HepG2 (cell line): ENCODE data around the gene SMIM36. TPM values are rescaled to one million over a fixed set of nuclear protein-coding genes. Genes with fewer than 3 reads are reported as not detected.

Experiments used
- ATF1 ChIP-seq: IDR thresholded peaks from 2 replicates; pipeline ENCODE4 v1.6.1; 2016; ENCODE audit warnings: mild to moderate bottlenecking, control low read depth
- CCAR2 ChIP-seq: fragments of 200-400 bp; formaldehyde crosslinking; optimal IDR thresholded peaks from 2 replicates; pipeline ENCODE3; 2018; ENCODE audit warnings: low read depth, mild to moderate bottlenecking, low read length, moderate library complexity
- IKZF5 ChIP-seq: IDR thresholded peaks from 2 replicates; pipeline ENCODE4 v1.6.1; 2018; ENCODE audit warnings: missing genetic modification reagents, mild to moderate bottlenecking, missing compliant biosample characterization
- JARID2 ChIP-seq: sonication (generic); formaldehyde crosslinking; IDR thresholded peaks from 2 replicates; pipeline ENCODE4 v1.8.1; 2023; ENCODE audit warnings: missing genetic modification reagents, inconsistent platforms; ENCODE audit not compliant: insufficient replicate concordance
- JUND ChIP-seq: sonication (generic); formaldehyde crosslinking; IDR thresholded peaks from 2 replicates; pipeline ENCODE4 v1.8.0; 2022; ENCODE audit warnings: mild to moderate bottlenecking, missing genetic modification reagents
- KLF6 ChIP-seq: IDR thresholded peaks from 2 replicates; pipeline ENCODE4 v1.8.0; 2016; ENCODE audit warnings: missing biosample characterization, missing genetic modification reagents
- MBNL3 ChIP-seq: fragments of 250-450 bp; sonication (Bioruptor Pico); conservative IDR thresholded peaks from 2 replicates; pipeline ENCODE4 v1.8.0; 2022; ENCODE audit warnings: mild to moderate bottlenecking, inconsistent platforms
- MIXL1 ChIP-seq: IDR thresholded peaks from 2 replicates; pipeline ENCODE4 v1.6.1; 2016
- PHF8 ChIP-seq: sonication (generic); formaldehyde crosslinking; IDR thresholded peaks from 2 replicates; pipeline ENCODE4 v1.5.0; 2020; ENCODE audit warnings: missing genetic modification reagents
- SALL2 ChIP-seq: sonication (generic); formaldehyde crosslinking; IDR thresholded peaks from 2 replicates; pipeline ENCODE4 v1.8.1; 2023; ENCODE audit warnings: mild to moderate bottlenecking, missing genetic modification reagents, inconsistent platforms
- TRIM22 ChIP-seq: fragments of 450-650 bp; IDR thresholded peaks from 2 replicates; pipeline ENCODE4 v1.6.1; 2017
- ZC3H4 ChIP-seq: sonication (generic); formaldehyde crosslinking; IDR thresholded peaks from 2 replicates; pipeline ENCODE4 v1.4.0; 2020; ENCODE audit warnings: missing genetic modification reagents, borderline replicate concordance
- ZFP1 ChIP-seq: IDR thresholded peaks from 2 replicates; pipeline ENCODE4 v1.6.1; 2016
- ZFX ChIP-seq: sonication (generic); formaldehyde crosslinking; IDR thresholded peaks from 2 replicates; pipeline ENCODE4 v1.4.0; 2020; ENCODE audit warnings: mild to moderate bottlenecking, low read depth, missing genetic modification reagents, moderate library complexity
- ZKSCAN8 ChIP-seq: IDR thresholded peaks from 2 replicates; pipeline ENCODE4 v1.6.1; 2016; ENCODE audit warnings: borderline replicate concordance, missing genetic modification reagents, missing compliant biosample characterization
- ZNF230 ChIP-seq: sonication (generic); formaldehyde crosslinking; IDR thresholded peaks from 2 replicates; pipeline ENCODE4 v1.4.0; 2020; ENCODE audit warnings: mild to moderate bottlenecking, missing genetic modification reagents
- ZNF703 ChIP-seq: sonication (generic); formaldehyde crosslinking; IDR thresholded peaks from 2 replicates; pipeline ENCODE4 v1.5.1; 2020; ENCODE audit warnings: missing genetic modification reagents, mild to moderate bottlenecking, moderate library complexity, borderline replicate concordance
- ZNF781 ChIP-seq: sonication (generic); formaldehyde crosslinking; IDR thresholded peaks from 2 replicates; pipeline ENCODE4 v1.5.1; 2020; ENCODE audit warnings: borderline replicate concordance, mild to moderate bottlenecking, missing genetic modification reagents; ENCODE audit errors: not compliant biosample characterization
- ZNF790 ChIP-seq: sonication (generic); formaldehyde crosslinking; IDR thresholded peaks from 2 replicates; pipeline ENCODE4 v1.8.0; 2022; ENCODE audit warnings: missing genetic modification reagents, mild to moderate bottlenecking, borderline replicate concordance
- polyA plus RNA-seq, 8 experiments: library from polyadenylated mRNA; depleted of rRNA in 3 of 8; stranded (reverse) in 7 of 8; unstranded in 1 of 8; fragments of >200 nt; fragmentation: Illumina TruSeq in 4 of 8; extraction: Trizol in 4 of 8; gene quantifications; 2 replicates each; pipeline versions ENCODE4 v1.2.1 to v1.2.3, GENCODE V29; 2011 to 2016; ENCODE audit warnings: low read depth in 4 of 8, missing spikeins in 1 of 8, mixed read lengths in 1 of 8; ENCODE audit not compliant: insufficient read depth in 1 of 8
- total RNA-seq, 5 experiments: library from RNA; depleted of rRNA; stranded (reverse); fragments of >200 nt; fragmentation: Illumina TruSeq; extraction: Trizol; gene quantifications; 2 replicates each; pipeline ENCODE4 v1.2.3, GENCODE V29; 2016; ENCODE audit warnings: low read depth in 1 of 5
- TF ChIP-seq, protein P1 (sequence below): sonication (generic); formaldehyde crosslinking; IDR thresholded peaks from 2 replicates; pipeline ENCODE4 v1.4.0; 2020; ENCODE audit warnings: missing genetic modification reagents, low read depth, mild to moderate bottlenecking, borderline replicate concordance
- TF ChIP-seq, protein P2 (sequence below): sonication (generic); formaldehyde crosslinking; IDR thresholded peaks from 2 replicates; pipeline ENCODE4 v1.5.0; 2020; ENCODE audit warnings: mild to moderate bottlenecking, missing genetic modification reagents

The SMIM36 gene
- total and polyA plus RNA-seq, 2 of the 13 experiments (the other 11 are each of a cell fraction or from before 2014, with no cell fraction given), result not detected

DNA sequence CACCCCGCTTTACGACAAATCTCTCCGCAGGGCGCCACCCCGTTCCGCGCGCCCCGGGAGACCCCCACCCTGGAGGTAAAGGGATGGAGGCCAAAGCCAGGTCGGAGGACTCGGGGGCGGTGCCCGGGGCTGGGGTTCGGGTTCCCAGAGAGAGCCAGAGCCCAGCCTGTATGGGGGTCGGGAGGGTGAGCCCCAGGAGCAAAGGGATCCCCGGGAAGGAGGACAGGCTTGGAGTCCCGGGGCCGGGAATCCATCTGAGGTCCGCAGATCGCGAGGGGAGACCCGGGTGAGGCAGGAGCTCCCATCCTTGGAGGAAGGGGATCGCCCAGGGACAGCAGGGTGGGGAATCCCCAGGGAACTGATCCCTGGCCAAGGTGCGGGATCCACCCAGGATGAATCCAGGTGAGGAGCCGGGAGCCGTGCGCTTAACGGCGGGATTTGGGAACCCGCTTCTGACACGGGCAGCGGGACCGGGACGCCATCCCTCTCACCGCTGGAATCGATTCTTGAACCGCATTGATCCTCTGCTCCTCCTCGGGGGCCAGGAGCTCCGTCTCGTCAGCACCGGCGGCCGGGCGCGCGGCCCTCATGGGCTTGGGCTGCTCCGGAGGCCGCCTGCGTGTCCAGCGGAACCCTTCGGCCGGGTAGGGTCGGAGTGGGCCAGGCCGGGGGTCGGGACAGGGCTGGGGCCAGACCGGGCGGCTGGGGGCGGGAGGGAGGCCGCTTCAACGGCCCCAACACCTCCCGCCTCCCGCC is 89.9 kb downstream of the SMIM36 start, which contains the start of gene MMD (continued):
- TF ChIP-seq ZNF230 (peak; percentile 90; the same call in 1 of the 2 replicates), ZFX (CRISPR knock-in tag) (peak; percentile 76), MIXL1 (0 out of 2 replicates have a peak, but pooled peaks have one; percentile 6), ZKSCAN8 (CRISPR knock-in tag) (0 out of 2 replicates have a peak, but pooled peaks have one; percentile 16), TRIM22 (no peak), JARID2 (CRISPR knock-in tag) (no peak), MBNL3 (CRISPR knock-in tag) (no peak), PHF8 (CRISPR knock-in tag) (peak; percentile 81), CCAR2 (no peak), JUND (CRISPR knock-in tag) (no peak), ATF1 (CRISPR knock-in tag) (no peak), ZNF790 (CRISPR knock-in tag) (0 out of 2 replicates have a peak, but pooled peaks have one; percentile 82), ZNF781 (CRISPR knock-in tag) (peak; percentile 22), SALL2 (CRISPR knock-in tag) (peak; percentile 90), ZFP1 (CRISPR knock-in tag) (no peak), ZC3H4 (no peak), ZNF703 (CRISPR knock-in tag) (peak; percentile 70; the same call in 1 of the 2 replicates), KLF6 (CRISPR knock-in tag) (peak; percentile 71), IKZF5 (CRISPR knock-in tag) (peak; percentile 43; the same call in 1 of the 2 replicates)
- TF ChIP-seq, protein P1, sequence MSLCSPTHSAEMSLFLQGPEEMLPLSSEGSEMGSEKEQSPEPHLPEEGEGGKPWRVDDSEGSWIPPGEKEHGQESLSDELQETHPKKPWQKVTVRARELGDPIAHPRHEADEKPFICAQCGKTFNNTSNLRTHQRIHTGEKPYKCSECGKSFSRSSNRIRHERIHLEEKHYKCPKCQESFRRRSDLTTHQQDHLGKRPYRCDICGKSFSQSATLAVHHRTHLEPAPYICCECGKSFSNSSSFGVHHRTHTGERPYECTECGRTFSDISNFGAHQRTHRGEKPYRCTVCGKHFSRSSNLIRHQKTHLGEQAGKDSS (CRISPR knock-in tag), result peak; percentile 23; the same call in 1 of the 2 replicates
- TF ChIP-seq, protein P2, sequence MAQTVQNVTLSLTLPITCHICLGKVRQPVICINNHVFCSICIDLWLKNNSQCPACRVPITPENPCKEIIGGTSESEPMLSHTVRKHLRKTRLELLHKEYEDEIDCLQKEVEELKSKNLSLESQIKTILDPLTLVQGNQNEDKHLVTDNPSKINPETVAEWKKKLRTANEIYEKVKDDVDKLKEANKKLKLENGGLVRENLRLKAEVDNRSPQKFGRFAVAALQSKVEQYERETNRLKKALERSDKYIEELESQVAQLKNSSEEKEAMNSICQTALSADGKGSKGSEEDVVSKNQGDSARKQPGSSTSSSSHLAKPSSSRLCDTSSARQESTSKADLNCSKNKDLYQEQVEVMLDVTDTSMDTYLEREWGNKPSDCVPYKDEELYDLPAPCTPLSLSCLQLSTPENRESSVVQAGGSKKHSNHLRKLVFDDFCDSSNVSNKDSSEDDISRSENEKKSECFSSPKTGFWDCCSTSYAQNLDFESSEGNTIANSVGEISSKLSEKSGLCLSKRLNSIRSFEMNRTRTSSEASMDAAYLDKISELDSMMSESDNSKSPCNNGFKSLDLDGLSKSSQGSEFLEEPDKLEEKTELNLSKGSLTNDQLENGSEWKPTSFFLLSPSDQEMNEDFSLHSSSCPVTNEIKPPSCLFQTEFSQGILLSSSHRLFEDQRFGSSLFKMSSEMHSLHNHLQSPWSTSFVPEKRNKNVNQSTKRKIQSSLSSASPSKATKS, result peak; percentile 50
